Uterus (tissue), 2 donors: ENCODE results near the gene FGF14.

ENCODE experiments used
- CTCF ChIP-seq, 4 experiments: fragments of 200-600 bp in 2 of 4; fragments of 450-650 bp in 2 of 4; sonication (generic) in 2 of 4; IDR thresholded peaks; one replicate each; pipeline ENCODE4 v1.5.1; 2016 to 2019; ENCODE audit warnings: antibody characterized with exemption in 4 of 4, mild to moderate bottlenecking in 2 of 4, moderate library complexity in 1 of 4
- POLR2A ChIP-seq, 2 donors: fragments of 450-650 bp; IDR thresholded peaks; one replicate each; pipeline ENCODE4 v1.6.1; 2016; ENCODE audit warnings: antibody characterized with exemption in 2 of 2, mild to moderate bottlenecking in 1 of 2, moderate library complexity in 1 of 2

- TF ChIP-seq CTCF (IDR thresholded peaks at IDR 0.05): no peak
- no peak for TF ChIP-seq POLR2A (IDR thresholded peaks at IDR 0.05)
Observed at GRCh38 chr13:102017248-102017647, 384.6 kb downstream of the FGF14 start.
